SU-DHL-6 (cell line): Measurements from ENCODE around the gene DNAJC12.

ENCODE experiments used
- CTCF ChIP-seq: fragments of 200-600 bp; sonication (generic); IDR thresholded peaks from one replicate; pipeline ENCODE4 v1.5.1; 2017; ENCODE audit warnings: antibody characterized with exemption, mild to moderate bottlenecking, low read length, moderate library complexity; ENCODE audit not compliant: insufficient read depth, poor library complexity, severe bottlenecking
- EZH2phosphoT487 ChIP-seq: fragments of 200-600 bp; sonication (generic), shearing (Covaris generic); conservative IDR thresholded peaks from 2 replicates; pipeline ENCODE4 v1.6.1; 2018; ENCODE audit warnings: mild to moderate bottlenecking, antibody characterized with exemption, low read length, moderate library complexity, mixed read lengths

DNA sequence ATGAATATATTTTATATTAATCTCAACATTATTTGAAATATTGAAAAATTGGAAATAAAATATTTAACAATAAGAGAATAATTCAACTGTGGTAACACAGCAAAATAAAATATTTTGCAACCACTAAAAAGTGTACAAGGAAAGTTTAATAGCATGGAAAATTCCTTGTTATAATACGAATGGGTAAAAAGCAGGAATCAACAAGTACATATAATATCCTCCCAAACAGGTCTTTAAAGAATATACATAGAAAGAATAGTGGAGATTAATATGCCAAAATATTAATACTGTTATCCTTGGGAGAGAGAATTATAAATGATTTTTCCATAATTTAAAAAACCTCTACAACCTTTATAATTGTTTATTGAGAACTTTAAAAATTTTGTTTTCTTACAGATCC is 1.0 kb downstream of the DNAJC12 start:
- TF ChIP-seq CTCF (no peak), EZH2phosphoT487 (no peak)
